HG03108 (cell line): Measurements from ENCODE around the gene TLX2.
"Not testable (repeated sequence)": the region's sequence is repeated elsewhere in the genome, so short reads cannot be mapped to it uniquely, and the experiment has no call there.

Experiments used
- ATAC-seq: cut with Tn5 transposase; IDR thresholded peaks from one replicate; pipeline ENCODE4 v1.9.1; 2021; ENCODE audit warnings: moderate library complexity; ENCODE audit not compliant: unreplicated experiment

The TLX2 gene

DNA sequence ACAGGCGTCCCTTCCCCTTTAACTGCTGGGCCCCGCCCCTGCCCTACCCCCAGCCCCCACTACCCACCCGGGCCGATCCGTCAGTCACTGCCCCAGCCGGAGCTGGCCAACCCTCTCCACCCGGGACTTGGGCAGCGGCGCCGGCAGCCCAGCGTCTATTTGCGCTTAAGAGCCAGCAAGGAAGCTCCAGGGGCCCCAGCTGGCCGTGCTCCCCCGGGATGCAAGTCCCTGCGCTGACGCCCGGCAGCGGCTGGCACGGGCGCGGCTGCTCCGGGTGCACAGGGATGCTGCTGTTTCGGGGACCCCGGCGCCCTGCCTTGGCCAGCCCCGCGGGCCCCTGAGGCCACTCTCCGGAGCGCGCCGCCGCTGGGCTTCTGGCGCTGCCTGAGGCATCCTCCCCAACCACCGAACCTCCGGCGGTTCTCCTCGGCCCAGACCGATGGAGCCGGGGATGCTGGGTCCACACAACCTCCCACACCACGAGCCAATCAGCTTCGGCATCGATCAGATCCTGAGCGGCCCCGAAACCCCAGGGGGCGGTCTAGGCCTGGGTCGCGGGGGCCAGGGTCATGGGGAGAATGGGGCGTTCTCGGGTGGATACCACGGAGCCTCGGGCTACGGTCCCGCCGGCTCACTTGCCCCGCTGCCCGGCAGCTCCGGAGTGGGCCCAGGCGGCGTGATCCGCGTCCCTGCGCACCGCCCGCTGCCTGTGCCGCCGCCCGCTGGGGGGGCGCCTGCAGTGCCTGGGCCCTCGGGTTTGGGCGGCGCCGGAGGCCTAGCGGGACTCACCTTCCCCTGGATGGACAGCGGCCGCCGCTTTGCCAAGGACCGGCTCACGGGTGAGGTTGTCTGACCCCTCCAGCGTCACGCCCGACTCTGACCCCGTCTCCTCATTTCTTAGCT, at the start of gene TLX2:
TSS of gene TLX2 (plus strand) at position 83 of the 903 bp plus-strand sequence. CDS start at position 440, 357 bp downstream.
- ATAC-seq: no peak

DNA sequence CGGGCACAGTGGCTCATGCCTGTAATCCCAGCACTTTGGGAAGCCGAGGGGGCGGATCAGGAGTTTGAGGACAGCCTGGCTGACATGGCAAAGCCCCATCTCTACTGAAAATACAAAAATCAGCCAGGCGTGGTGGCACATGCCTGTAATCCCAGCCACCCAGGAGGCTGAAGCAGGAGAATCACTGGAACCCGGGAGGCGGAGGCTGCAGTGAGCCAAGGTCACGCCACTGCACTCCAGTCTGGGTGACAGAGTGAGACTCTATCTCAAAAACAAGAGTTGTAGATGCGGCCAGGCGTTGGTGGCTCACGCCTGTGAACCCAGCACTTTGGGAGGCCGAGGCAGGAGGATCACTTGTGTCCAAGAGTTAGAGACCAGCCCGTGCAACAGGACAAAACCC, 43.5 kb upstream of the TLX2 start:
- ATAC-seq: not testable (repeated sequence)

DNA sequence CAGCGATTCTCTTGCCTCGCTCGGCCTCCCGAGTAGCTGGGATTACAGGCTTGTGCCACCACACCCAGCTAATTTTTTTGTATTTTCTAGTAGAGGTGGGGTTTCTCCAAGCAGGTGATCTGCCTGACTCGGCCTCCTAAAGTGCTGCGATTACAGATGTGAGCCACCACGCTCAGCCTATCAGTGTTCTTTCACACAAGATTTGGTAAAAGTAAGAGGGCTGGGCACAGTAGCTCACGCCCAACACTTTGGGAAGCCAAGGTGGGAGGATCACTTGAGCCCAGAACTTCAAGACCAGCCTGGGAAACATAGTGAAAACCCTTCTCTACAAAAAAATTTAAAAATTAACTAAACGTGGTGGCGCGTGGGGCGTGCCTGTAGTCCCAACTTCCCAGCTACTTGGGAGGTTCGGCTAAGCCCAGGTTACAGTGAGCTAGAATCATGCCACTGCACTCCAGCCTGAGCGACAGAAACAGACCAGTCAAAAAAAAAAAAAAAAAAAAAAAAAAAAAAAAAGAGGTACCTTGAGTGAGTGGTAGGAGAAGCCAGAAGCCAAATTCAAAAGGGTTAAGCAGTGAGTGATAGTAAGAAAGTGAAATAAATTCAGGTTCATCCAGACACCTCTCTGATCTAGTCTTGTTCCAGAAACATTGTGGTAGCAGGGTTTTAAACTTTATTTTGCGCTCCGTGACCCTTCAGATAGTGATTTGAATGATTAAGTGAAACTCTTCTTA, 42.8 kb upstream of the TLX2 start:
- ATAC-seq: no peak

DNA sequence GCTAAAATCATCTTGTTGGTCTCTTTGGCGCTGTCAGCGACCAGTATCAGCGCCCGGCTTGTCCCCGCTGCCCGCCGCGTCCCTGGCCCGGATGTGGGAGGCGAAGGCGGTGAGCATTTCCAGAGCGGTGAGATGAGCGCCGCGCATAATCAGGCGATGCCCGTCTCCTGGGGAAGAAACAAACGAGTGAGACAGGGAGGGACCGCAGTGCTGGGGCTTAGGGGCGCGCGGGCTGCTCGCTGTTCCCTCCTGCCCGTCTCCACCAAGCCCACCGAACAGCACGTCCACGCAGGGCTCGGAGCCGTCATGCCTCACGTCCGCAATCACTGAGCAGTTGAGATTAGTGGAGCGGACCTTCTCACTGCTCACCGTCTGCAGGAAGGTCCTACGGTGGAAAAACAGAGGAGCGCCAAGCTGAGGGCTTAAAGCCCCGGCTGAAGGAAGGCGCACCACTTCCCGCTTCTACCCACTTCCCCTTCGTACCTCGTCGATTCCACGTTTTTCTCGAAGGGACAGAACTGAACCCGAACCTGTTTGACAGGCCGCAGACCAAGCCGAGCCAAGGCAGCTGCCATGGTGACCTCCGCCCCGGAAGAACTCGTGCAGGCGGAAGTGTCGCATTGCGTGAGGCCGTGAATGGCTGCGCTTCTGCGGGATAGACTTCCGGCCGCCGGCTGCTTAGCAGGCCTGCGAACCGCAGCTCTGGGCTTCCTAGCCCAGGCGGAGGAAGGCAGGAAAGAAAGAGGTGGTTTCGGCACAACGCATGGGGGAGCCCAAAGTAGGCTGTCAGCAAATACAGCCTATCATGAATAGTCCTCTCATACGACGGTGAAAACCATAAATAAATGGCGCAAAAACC, 41.9 kb upstream of the TLX2 start, which contains the start of gene MRPL53:
TSS of gene MRPL53 (minus strand) at position 595 of the 859 bp plus-strand sequence. CDS start at position 575, 20 bp downstream.
- ATAC-seq: peak; percentile 83

- no peak for ATAC-seq
Measured at GRCh38 chr2:74472945-74473258, 41.3 kb upstream of the TLX2 start.

DNA sequence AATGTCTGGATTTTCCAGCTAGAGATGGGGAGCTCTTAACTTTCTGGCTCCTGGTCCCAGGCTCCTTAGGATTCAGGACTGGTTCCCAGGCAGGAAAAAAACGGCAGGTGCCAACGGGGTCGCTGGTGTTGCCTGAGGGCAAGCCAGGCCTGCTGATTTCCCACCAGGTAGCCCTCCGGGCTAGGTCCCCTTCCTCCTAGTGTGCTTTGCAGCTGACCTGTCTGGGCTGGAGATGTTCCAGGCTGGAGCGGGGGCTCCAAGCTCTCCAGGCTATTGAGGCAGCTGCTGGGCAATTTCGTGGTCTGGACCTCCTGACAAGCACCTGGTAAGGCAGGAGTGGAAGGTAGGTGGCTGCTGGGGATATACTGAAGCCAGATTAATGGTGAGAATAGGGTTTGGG, 39.8 kb upstream of the TLX2 start:
- ATAC-seq: no peak

- no peak for ATAC-seq
Measured at GRCh38 chr2:74474899-74475298, 39.4 kb upstream of the TLX2 start.

DNA sequence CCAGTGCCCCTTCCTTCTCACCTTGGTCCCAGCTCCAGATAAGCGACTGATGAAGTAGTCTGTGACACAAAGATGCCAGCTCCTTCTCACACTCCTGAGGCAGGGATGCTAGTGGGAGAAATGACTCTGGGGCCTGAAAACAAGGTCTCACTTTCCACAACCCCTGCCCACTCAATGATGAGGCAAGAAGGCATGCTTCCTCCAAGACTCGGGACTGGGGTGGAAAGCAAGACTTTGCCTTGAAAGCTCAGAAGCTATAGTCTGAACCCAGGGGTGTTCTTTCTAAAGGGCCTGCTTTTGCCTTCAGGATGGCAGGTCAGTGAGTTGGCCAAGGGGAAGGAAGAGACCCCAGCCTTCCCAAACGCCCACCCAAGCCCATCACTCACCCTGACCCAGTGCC, 32.8 kb upstream of the TLX2 start:
- ATAC-seq: no peak

GRCh38 chr2:74481961-74482800, 32.1 kb upstream of the TLX2 start:
- peak; percentile 30 for ATAC-seq

DNA sequence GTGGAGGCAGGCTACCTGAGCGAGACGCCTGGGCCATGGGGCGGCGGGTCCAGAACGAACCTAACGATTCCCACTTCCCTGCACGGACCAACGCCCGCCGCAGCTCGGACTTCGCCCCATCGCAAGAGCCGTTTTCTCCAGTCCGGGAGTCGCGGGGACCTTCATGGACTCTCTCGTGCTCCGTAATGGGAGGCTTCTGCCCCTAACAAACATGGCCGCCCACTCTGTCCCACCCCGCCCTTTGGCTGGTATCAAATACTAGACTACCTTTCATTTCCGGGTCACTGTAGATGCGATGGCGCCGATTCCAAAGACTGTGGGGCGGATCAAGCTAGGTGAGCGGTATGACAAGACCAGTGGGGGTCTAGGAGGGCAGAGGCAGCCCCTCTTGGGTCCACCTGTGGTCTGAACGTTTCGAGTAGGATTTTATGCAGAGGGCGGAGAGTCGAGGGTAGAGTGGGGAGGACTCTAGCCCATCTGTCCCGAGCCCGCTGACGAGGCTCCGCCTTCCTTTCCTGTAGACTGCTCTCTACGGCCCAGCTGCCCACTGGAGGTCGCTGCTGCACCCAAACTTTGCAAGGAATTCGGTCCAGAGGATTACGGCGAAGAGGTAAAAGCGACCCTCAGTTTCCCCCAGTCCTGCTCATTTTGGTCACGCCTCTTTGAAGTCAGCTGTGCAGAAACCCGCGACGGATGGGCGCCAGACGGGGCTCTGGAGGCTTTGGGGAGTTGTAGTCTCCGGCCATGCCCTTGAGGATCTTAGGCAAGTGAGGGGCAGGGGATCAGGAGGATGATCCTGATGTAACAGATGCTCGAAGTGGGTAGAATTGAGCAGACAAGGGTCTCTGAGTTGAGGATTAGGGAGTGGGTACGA, 31.2 kb upstream of the TLX2 start, which contains the start of the genes CCDC142 and TTC31:
TSS of gene CCDC142 (minus strand) at position 198 of the 874 bp plus-strand sequence. CDS start at position 37, 161 bp downstream.
TSS of gene TTC31 (plus strand) at position 281 of the 874 bp plus-strand sequence. CDS start at position 296, 15 bp downstream.
- ATAC-seq: peak; percentile 88

GRCh38 chr2:74483675-74484164, 30.5 kb upstream of the TLX2 start:
- ATAC-seq: not testable (repeated sequence)

DNA sequence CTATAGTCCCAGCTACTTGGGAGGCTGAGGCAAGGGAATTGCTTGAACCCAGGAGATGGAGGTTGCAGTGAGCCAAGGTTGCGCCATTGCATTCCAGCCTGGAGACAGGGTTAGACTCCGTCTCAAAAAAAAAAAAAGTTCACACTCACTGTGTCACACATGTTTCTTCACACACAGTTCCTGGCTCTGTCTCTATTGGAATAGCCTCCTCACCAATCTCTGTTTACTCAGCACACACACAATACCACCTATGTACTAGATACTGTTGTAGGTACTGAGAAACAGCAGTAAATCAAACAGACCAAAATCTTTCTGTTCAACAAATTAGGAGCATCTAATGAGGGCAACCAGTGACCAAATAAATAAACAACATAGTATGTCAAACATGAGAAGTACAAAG, 28.1 kb upstream of the TLX2 start:
- no peak for ATAC-seq

- ATAC-seq: no peak
Measured at GRCh38 chr2:74488643-74489481, 25.4 kb upstream of the TLX2 start.

GRCh38 chr2:74489906-74490305, 24.3 kb upstream of the TLX2 start:
- ATAC-seq: no peak

DNA sequence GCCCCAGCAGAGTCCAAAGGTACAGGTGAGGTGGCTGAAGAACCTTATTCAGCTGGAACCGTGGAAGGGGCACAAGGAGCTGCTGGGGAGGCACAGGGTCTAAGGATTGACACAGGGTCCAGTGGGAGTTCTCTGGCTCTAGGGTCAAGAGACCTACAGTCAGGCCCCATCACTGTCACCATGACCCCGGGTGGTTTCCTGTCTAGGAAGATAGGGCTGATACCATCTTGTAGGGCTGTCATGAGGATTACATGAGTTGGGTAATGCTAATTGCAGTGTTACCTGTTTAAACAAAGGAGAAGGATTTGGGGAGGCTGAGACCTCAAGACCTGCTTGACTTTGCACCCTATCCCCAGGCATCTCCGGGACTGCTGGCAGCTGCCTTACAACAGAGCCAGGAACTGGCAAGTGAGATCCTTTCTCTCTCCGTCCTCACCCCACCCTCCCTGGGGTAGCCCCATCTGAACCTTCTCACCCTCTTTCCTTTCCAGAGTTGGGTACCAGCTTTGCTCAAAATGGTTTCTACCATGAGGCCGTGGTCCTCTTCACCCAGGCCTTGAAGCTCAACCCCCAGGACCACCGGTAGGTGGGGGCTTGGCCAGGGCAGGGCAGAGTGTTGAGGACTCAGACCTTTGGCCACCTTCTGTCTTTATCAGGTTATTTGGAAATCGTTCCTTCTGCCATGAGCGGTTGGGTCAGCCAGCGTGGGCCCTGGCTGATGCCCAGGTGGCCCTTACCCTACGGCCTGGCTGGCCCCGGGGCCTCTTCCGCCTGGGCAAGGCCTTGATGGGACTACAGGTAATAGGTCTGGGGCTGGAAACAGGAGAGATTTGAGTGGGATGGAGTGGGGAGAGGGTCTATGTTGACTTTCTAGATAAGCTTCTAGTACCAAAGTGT, 22.4 kb upstream of the TLX2 start:
- no peak for ATAC-seq

DNA sequence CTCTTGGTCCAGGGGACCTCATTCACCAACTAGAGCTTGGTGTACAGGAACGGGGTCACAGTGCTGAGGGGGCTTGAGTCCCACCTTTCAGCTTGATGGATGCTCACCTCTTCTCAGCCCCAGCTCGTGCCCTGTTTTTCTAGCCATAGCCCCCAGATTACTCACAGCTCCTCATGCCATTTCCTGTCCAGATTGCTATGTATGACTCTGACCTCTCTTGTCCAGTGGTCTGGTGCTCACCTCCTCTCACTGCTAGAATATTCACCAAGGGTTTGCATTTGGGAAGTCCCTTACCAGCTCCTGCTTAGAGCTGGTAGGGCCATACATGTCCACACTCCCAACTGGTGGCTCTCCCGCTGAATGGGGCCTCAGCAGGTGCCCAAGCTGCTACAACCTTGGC, 20.7 kb upstream of the TLX2 start:
- ATAC-seq: no peak

- no peak for ATAC-seq
Measured at GRCh38 chr2:74495440-74495839, 18.8 kb upstream of the TLX2 start.
